ENCODE data around the gene ATG9B. TPM values are rescaled to one million over a fixed set of nuclear protein-coding genes. Genes with fewer than 3 reads are reported as not detected.

ATG9B gene
- total RNA-seq, 1 experiment from 2014 or later, result 0.24 TPM

DNA sequence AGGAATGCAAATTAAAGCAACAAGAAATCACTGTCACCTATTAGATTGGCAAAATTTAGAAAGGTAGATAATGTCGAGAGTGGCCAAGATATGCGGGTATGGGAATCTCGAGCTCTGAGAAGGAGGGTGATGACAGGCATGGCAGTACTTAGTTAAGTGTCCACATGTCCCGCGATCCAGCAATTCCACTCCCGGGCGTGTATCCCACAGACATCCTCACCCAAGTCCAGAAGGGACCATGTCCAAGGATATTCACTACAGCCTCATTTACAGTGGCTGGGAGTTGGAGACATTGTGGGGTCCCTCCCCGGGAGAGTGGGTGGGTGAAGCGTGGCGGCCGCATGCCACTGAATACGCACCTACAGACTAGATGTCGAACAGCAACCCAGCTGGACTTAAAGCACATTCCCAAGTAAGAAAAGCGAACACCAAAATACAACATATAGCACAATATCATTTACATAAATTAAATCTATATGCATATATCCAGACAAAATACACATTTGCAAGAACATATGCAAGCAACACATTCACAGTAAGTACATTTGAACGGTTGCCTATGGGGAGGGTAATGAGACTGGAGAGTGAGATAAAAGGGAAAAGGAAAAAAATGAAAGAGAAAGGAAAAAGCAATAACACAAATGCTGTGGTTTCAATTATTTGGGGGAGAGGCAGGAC is 56.1 kb downstream of the ATG9B start:
- no peak for DNase-seq (ENCODE audit: low read depth)

DNA sequence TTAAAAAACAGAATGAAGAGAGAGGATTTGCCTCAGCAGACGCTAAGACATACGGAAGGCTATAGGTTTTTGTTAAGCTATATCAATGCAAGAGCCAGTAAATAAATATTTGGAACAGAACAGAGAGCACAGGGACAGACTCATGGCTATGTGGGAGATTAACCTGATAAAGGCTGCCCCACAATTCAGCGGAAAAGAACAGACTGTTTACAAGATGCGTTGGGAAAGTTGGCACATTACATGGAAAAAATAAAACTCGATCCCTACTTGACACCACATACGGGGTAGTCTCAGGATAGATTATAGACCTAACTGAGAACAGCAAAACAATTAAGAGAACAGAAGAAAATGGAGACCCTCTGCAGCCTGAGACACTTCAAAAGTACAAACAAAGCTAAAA is 56.9 kb downstream of the ATG9B start:
- no peak for DNase-seq (ENCODE audit: low read depth)

DNA sequence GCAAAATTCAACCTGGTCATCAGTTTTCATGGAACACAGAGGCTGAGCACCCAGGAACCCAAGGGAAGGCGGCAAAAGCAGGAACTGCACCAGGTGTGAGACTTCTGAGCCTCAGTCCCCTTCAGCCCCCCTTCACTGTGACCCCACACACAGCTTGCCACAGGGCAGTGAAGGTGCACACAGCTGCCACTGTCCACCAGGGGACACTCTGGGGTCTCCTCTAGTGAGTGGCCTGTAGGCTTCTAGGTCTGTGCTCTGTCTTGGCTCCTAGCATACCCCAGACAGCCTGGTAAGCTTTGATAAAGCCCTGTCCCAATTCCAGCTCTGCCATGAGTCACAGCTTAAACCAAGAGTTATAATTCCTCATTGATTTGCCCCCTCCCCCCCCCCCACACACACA is 58.3 kb downstream of the ATG9B start:
- DNase-seq (ENCODE audit: low read depth), result no peak

DNA sequence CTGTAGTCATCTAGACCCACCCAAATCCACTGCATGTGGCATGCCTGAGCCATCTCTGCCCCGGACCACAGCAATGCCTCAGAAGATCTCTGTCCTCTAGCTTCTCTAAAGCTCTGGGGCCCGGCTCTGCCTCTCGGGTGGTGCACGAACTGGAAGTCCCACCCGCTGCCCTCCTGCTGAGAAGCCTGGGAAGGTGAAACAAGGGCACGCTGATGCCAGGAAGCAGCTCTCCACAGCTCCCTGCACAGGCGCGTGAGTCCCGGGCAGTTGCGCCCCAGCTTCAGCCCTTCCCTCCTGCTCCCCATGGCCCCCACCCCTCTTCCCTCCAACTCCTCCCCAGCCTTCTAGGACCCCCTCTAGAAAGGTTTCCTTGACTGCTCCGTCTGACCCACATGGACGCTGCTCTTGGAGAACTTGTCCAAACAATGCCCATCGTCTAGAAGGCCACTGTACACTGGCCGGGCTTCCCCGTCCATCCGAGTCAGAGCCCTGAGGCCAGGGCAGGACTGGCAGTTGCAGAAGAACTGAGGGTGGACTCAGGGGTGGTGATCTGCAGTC is 58.9 kb downstream of the ATG9B start:
- DNase-seq (ENCODE audit: low read depth), result no peak

Other genes with a start within 250 kb of the ATG9B start
- gene TMEM176B, start 224.1 kb downstream of the ATG9B start, total RNA-seq (2014; rRNA removed; shearing (Covaris generic)), result not detected in 2 replicates
- not detected in 2 replicates for gene TMEM176A, start 223.7 kb downstream of the ATG9B start, total RNA-seq (2014; rRNA removed; shearing (Covaris generic))
- not detected in 2 replicates for gene AOC1, start 172.0 kb downstream of the ATG9B start, total RNA-seq (2014; rRNA removed; shearing (Covaris generic))
- gene KCNH2, start 46.2 kb downstream of the ATG9B start, total RNA-seq (2014; rRNA removed; shearing (Covaris generic)), result not detected in 2 replicates
- 0.12 and 0.39 TPM in 2 replicates for gene NOS3, start 33.5 kb downstream of the ATG9B start, total RNA-seq (2014; rRNA removed; shearing (Covaris generic))
- 26.9 and 27.8 TPM in 2 replicates for gene ABCB8, start 4.0 kb upstream of the ATG9B start, total RNA-seq (2014; rRNA removed; shearing (Covaris generic))
- 0.10 and 1.3 TPM in 2 replicates for gene ASIC3, start 24.0 kb upstream of the ATG9B start, total RNA-seq (2014; rRNA removed; shearing (Covaris generic))
- 41.3 and 57.0 TPM in 2 replicates for gene CDK5, start 33.4 kb upstream of the ATG9B start, total RNA-seq (2014; rRNA removed; shearing (Covaris generic))
- gene SLC4A2, start 35.1 kb upstream of the ATG9B start, total RNA-seq (2014; rRNA removed; shearing (Covaris generic)), result 60.3 and 64.9 TPM in 2 replicates
- gene FASTK, start 56.3 kb upstream of the ATG9B start, total RNA-seq (2014; rRNA removed; shearing (Covaris generic)), result 61.3 and 66.5 TPM in 2 replicates
- 31.8 and 36.6 TPM in 2 replicates for gene TMUB1, start 59.0 kb upstream of the ATG9B start, total RNA-seq (2014; rRNA removed; shearing (Covaris generic))
- gene AGAP3, start 62.0 kb upstream of the ATG9B start, total RNA-seq (2014; rRNA removed; shearing (Covaris generic)), result 26.5 and 32.7 TPM in 2 replicates
- gene GBX1, start 143.2 kb upstream of the ATG9B start, total RNA-seq (2014; rRNA removed; shearing (Covaris generic)), result not detected in 2 replicates
- gene ASB10, start 162.8 kb upstream of the ATG9B start, total RNA-seq (2014; rRNA removed; shearing (Covaris generic)), result not detected in 2 replicates
- not detected in 2 replicates for gene H2BK1, start 186.0 kb upstream of the ATG9B start, total RNA-seq (2014; rRNA removed; shearing (Covaris generic))
- 56.8 and 60.4 TPM in 2 replicates for gene ABCF2, start 202.7 kb upstream of the ATG9B start, total RNA-seq (2014; rRNA removed; shearing (Covaris generic))
- 28.0 and 32.0 TPM in 2 replicates for gene CHPF2, start 208.0 kb upstream of the ATG9B start, total RNA-seq (2014; rRNA removed; shearing (Covaris generic))
- 12.6 and 13.2 TPM in 2 replicates for gene SMARCD3, start 224.2 kb upstream of the ATG9B start, total RNA-seq (2014; rRNA removed; shearing (Covaris generic))

Measured in RPMI7951 (cell line).